Lung (tissue), 12 donors: ENCODE results near the gene CCDC88A. TPM values are rescaled to one million over a fixed set of nuclear protein-coding genes. Genes with fewer than 3 reads are reported as not detected.
"Not testable (repeated sequence)": the region's sequence is repeated elsewhere in the genome, so short reads cannot be mapped to it uniquely, and the experiment has no call there.

ENCODE experiments used
- ATAC-seq: fragments of 200-7000 bp; cut with Tn5 transposase; one replicate; pipeline ENCODE4 v1.9.1; 2020; ENCODE audit warnings: moderate number of reproducible peaks; ENCODE audit not compliant: insufficient read depth, low FRiP score
- DNase-seq, 3 donors: peaks; one replicate each; pipeline ENCODE4 v3.0.0-alpha.2; 2013 to 2017
- H3K27ac ChIP-seq, 2 donors: one replicate each; pipeline ENCODE4 v1.5.1; 2013; ENCODE audit warnings: mild to moderate bottlenecking in 2 of 2, moderate library complexity in 2 of 2, control low read depth in 1 of 2, inconsistent platforms in 1 of 2, low read depth in 1 of 2, low read length in 1 of 2
- H3K27me3 ChIP-seq, 3 donors: one replicate each; pipeline ENCODE4 v1.5.1; 2013; ENCODE audit warnings: low read length in 2 of 3; ENCODE audit not compliant: control insufficient read depth in 3 of 3, insufficient read depth in 3 of 3
- H3K36me3 ChIP-seq, 4 donors: one replicate each; pipeline ENCODE4 v1.5.1; 2013; ENCODE audit warnings: low read length in 4 of 4, mild to moderate bottlenecking in 1 of 4, moderate library complexity in 1 of 4; ENCODE audit not compliant: control insufficient read depth in 4 of 4, insufficient read depth in 4 of 4
- H3K4me1 ChIP-seq, 5 donors: one replicate each; pipeline ENCODE4 v1.5.1; 2013; ENCODE audit warnings: low read length in 5 of 5, mild to moderate bottlenecking in 2 of 5, moderate library complexity in 1 of 5; ENCODE audit not compliant: control insufficient read depth in 5 of 5, insufficient read depth in 5 of 5
- H3K4me3 ChIP-seq: one replicate; pipeline ENCODE4 v1.5.1; 2013; ENCODE audit warnings: mild to moderate bottlenecking, control low read depth, moderate library complexity
- H3K9ac ChIP-seq, 2 donors: one replicate each; pipeline ENCODE4 v1.5.1; 2013; ENCODE audit warnings: low read length in 2 of 2, control low read depth in 1 of 2; ENCODE audit not compliant: insufficient read depth in 1 of 2
- H3K9me3 ChIP-seq, 4 donors: one replicate each; pipeline ENCODE4 v1.5.1; 2013; ENCODE audit warnings: low read length in 3 of 4, mild to moderate bottlenecking in 1 of 4, moderate library complexity in 1 of 4; ENCODE audit not compliant: control insufficient read depth in 4 of 4, insufficient read depth in 3 of 4
- CTCF ChIP-seq: IDR thresholded peaks from 2 replicates; pipeline ENCODE4 v1.5.1; 2012; ENCODE audit warnings: mild to moderate bottlenecking; ENCODE audit errors: control extremely low read depth, extremely low read depth
- WGBS, 2 donors: extraction: QIAGEN DNeasy Blood & Tissue Kit; methylation state at CpG; one replicate each; pipeline ENCODE4 v1.1.7; 2013; 5-methylcytosine and 5-hydroxymethylcytosine counted together
- polyA plus RNA-seq, 2 donors: library from polyadenylated mRNA; stranded (reverse); fragments of 200-250 nt; gene quantifications; one replicate each; pipeline ENCODE4 v1.2.1, GENCODE V29; 2013
- total RNA-seq, 2 donors: library from RNA; depleted of rRNA in 1 of 2; stranded (reverse); fragments of >200 nt in 1 of 2; gene quantifications; one replicate each; pipeline ENCODE4 v1.2.1, GENCODE V29; 2014 to 2021
- donor health status: control.
- donor health status: control.
- donor health status: Bipolar disorder and iron deficiency.
- donor health status: healthy.
- donor health status: DM: yes; HTN: yes; CAD: no.

The CCDC88A gene
- total and polyA plus RNA-seq, 4 donors = 13.3 to 91.9 (median 61.5) TPM

GRCh38 chr2:55268288-55268906, 151.3 kb downstream of the CCDC88A start:
- 16 to 18% methylated on average over 13 of the region's 13 CpGs for WGBS, 2 donors
- H3K9me3 ChIP-seq = no peaks in the 10 kb centered on the region
- peak overlapping the region; percentile 97 to 99 for H3K27ac ChIP-seq
- H3K4me3 ChIP-seq = peak overlapping the region; percentile 94
- H3K4me1 ChIP-seq = peaks cover 0 to 14% (median 3%) of the 10 kb centered on the region in 5 donors
- H3K9ac ChIP-seq = peak overlapping the region; percentile 80 to 95
- no peak for TF ChIP-seq CTCF
- DNase-seq = no peak
- no peaks in the 10 kb centered on the region for H3K27me3 ChIP-seq
- no peak for ATAC-seq
- H3K36me3 ChIP-seq = peaks cover 4 to 12% (median 6%) of the 10 kb centered on the region in 4 donors

- DNase-seq, H3K9me3 ChIP-seq, H3K4me1 ChIP-seq, H3K9ac ChIP-seq, H3K4me3 ChIP-seq, ATAC-seq, H3K27me3 ChIP-seq, H3K27ac ChIP-seq: not testable (repeated sequence)
- WGBS, 2 donors = 94 to 96% methylated on average over 3 of the region's 3 CpGs
- peaks cover 3 to 16% (median 13%) of the 10 kb centered on the region in 4 donors for H3K36me3 ChIP-seq
Observed at GRCh38 chr2:55259586-55259985, 160.1 kb downstream of the CCDC88A start.

GRCh38 chr2:55252832-55253231, 166.8 kb downstream of the CCDC88A start:
- Histone ChIP-seq H3K27me3 (no peaks in the 10 kb centered on the region), H3K9me3 (no peaks in the 10 kb centered on the region), H3K4me3 (no peak overlapping the region), H3K36me3 (peaks cover 10 to 18% (median 15%) of the 10 kb centered on the region in 4 donors), H3K27ac (no peak overlapping the region), H3K4me1 (no peaks in the 10 kb centered on the region), H3K9ac (no peak overlapping the region)
- TF ChIP-seq CTCF = no peak
- no peak for ATAC-seq
- 82 to 88% methylated on average over 3 of the region's 3 CpGs for WGBS, 2 donors
- DNase-seq = no peak

DNA sequence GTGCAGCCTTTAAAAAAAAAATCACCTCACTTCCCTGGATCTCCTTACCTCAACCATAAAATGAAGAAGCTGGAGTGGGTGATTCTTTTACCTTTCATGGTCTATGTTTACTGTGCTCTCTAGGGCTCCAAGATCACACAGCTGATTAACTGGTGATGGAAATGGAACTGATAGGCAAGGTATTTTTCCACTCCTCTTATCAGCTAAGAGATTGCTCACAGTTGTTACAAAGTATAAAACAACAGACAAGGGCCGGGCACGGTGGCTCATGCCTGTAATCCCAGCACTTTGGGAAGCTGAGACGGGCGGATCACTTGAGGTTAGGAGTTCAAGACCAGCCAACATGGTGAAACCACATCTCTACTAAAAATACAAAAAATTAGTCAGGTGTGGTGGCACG, 172.6 kb downstream of the CCDC88A start:
- no peak for DNase-seq
- H3K9ac ChIP-seq = no peak overlapping the region
- H3K4me1 ChIP-seq = no peaks in the 10 kb centered on the region
- H3K9me3 ChIP-seq = no peaks in the 10 kb centered on the region
- H3K4me3 ChIP-seq = no peak overlapping the region
- WGBS, 2 donors = 87 to 91% methylated on average over 5 of the region's 5 CpGs
- peaks cover 14 to 20% (median 17%) of the 10 kb centered on the region in 4 donors for H3K36me3 ChIP-seq
- H3K27ac ChIP-seq = no peak overlapping the region
- no peak for ATAC-seq
- no peak for TF ChIP-seq CTCF
- no peaks in the 10 kb centered on the region for H3K27me3 ChIP-seq
